ENCODE results near the gene CHST5.
"Not testable (repeated sequence)": the region's sequence is repeated elsewhere in the genome, so short reads cannot be mapped to it uniquely, and the experiment has no call there.

CHST5 gene

GRCh38 chr16:75552951-75553350 is 17.0 kb upstream of the CHST5 start:
- no peak for DNase-seq (ENCODE audit: low read depth in 3 of 3, low spot score in 1 of 3)

DNA sequence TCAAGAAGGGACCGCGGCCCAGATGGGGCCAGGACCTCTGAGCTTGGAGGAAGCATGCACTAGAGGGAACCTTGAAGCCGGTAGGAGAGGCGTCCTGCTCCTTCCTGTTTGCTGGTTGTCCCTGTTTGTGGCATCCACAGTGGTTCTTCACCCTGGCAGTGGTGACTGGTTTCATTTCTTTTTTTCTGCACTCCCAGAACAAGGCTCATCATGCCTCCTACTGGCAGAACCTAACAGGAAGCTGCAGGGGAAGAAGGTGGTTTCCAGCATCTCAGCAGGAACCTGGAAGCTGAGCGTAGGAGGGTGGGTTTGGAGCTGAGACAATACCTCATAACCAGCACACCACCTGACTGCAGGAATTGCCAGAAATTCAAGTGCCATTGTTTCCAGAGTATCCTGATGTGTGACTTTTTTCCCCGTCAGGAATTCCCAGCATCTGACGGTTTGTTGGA is 14.3 kb upstream of the CHST5 start:
- no peak for DNase-seq (ENCODE audit: low read depth in 3 of 3, low spot score in 1 of 3)

DNA sequence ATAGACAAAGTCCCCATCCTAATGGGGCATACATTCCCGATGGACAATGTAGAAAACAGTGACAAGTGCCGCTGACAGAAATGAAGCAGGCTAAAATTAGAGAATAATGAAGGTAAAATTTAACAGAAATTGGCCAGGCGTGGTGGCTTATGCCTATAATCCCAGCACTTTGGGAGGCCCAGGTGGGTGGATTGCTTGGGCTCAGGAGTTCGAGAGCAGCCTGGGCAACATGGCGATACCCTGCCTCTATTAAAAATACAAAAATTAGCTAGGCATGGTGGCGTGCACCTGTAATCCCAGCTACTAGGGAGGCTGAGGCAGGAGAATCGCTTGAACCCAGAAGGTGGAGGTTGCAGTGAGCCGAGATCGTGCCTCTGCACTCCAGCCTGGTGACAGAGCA is 12.5 kb upstream of the CHST5 start:
- not testable (repeated sequence) for DNase-seq (ENCODE audit: low read depth in 3 of 3, low spot score in 1 of 3)

GRCh38 chr16:75546293-75546692 is 10.4 kb upstream of the CHST5 start:
- no peak for DNase-seq (ENCODE audit: low read depth in 3 of 3, low spot score in 1 of 3)

DNA sequence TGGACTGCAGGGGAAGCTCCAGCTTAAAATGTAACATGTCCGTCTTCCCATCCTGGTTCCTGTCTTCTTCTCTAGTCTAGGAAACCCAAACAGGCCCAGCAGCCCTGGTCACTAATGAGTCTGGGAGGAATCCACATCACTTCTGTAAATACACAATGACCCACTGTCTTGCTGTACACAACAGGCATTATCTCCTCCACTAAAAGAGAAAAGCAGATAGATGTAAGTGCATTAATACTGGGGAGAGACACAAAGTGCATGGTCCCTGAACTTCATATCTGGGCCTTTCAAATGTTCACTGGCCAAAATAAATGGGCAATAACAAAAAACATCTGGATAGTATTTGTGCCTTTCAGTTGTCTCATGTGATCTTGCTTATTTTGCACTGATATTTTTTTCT is 10.0 kb upstream of the CHST5 start:
- not testable (repeated sequence) for DNase-seq (ENCODE audit: low read depth in 3 of 3, low spot score in 1 of 3)

GRCh38 chr16:75542462-75542861 is 6.6 kb upstream of the CHST5 start:
- DNase-seq (ENCODE audit: low read depth in 3 of 3, low spot score in 1 of 3) = not testable (repeated sequence)

DNA sequence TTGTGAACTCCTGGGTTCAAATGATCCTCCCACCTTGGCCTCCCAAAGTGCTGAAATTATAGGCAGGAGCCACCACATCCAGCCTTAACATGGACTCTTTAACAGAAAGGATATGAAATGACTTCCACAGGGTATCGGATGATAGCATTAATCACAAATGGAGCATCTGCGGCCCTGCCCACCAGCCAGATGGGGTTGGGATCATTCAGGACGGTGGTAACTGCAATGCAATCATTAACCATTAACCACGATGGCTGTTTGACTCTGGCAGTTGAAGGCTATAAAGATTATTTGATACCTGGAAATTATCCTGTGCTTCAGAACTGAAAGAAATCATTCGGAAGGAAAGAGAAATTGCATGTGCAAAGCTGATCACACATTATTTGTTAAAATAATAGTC is 5.3 kb upstream of the CHST5 start:
- DNase-seq (ENCODE audit: low read depth in 3 of 3, low spot score in 1 of 3) = no peak

- DNase-seq (ENCODE audit: low read depth in 3 of 3, low spot score in 1 of 3) = not testable (repeated sequence)
These were observed 3.1 kb upstream of the CHST5 start for GRCh38 chr16:75538882-75539565.

- DNase-seq (ENCODE audit: low read depth in 3 of 3, low spot score in 1 of 3) = no peak
These were observed 1.9 kb upstream of the CHST5 start for GRCh38 chr16:75537776-75538175.

DNA sequence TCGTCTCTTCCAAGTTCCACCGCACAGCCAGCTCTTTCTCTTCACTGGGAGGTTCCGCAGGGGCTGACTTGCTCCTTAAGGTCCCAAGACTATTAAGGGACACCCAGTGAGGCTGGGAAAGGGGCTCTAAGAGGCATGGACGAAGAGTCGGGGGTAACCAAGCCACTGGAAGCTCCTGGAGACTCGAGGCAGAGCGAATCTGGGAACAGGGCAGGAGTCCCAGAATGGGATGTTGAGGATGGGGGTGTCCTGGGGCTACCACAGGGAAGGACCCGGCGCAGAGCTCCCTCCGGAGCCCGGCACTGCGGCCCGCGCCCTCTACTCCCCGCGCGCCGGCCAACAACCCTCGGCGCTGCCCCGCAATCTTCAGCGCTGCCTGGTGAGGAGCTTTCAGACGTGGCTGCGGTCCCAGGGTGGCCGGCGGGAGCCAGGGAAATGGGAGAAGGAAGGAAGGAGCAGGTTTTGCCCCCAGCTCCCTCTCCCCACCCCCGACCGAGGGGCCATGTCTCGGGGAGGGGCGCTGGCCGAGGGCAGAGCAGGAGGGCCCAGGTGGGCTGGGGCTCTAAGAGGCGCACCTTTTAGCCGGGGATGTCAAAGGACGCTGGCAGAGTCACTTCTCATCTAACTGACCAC is 581 bp downstream of the CHST5 start:
- DNase-seq (ENCODE audit: low read depth in 3 of 3, low spot score in 1 of 3) = no peak

DNA sequence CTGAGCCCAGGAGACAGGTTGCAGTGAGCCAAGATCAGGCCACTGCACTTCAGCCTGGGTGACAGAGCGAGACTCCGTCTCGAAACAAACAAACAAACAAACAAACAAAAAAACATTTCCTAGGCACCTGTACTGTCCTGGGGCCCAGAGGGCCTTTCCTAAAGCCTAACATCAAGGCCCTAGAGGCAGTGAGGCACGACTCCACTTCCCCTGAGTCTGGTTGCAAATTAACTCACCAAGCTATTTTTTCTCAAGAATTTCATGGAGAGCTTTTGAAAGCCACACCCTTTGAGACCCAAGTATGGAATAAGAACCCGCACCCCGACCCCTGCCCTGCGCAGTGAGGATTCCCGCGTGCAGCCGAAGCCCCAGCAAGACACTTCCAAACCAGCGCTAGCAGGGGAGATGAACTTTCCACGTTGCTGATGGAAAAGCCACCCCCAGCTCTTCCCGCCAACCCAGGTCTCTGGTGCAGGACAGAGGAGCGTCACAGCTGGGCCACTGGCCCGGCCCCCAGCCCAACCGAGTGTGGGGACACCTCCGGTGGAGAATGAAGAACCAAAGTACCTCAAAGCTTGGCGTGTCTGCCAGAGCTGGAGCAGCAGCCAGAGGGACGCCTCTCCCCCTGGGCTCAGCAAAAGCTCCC is 1.2 kb downstream of the CHST5 start:
- no peak for DNase-seq (ENCODE audit: low read depth in 3 of 3, low spot score in 1 of 3)

DNA sequence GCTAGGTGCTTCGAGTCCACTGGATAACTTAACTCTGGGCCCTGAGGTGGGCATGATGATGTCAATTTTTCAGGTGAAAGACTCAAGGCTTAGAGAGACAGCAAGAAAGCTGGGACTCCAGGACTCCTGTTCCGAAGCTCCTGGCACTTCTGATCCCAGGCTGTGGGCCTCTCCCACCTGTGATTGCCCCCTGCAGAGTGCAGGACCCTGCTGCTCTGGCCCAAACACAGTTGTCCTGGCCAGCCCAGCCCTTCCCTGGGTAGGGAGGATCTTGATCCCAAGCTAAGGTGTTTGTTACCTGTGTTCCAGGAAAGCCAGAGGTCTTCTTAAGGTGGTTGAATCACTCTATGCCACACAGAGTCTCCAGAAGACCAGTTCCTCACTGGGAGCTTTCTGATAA is 3.1 kb downstream of the CHST5 start:
- no peak for DNase-seq (ENCODE audit: low read depth in 3 of 3, low spot score in 1 of 3)

GRCh38 chr16:75532142-75532765 is 3.7 kb downstream of the CHST5 start:
- no peak for DNase-seq (ENCODE audit: low read depth in 3 of 3, low spot score in 1 of 3)

DNA sequence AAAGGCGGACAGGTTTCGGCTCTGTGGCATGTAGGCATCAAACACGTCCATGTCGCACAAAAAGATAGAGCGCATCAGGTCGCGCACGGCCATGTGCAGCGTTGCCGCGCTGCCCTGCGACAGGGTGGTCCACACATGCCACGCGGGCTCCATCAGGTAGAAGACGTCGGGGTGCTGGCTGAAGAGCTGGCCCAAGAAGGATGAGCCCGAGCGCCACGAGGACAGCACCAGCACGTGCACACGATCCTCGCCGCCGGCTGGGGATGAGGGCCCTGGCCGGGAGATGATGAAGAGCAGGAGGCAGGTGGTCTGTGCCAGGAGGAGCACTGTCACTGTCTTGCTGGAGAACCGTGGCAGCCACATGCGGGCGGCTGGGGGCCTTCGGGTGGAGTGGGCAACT is 5.9 kb downstream of the CHST5 start:
- DNase-seq (ENCODE audit: low read depth in 3 of 3, low spot score in 1 of 3) = no peak

DNA sequence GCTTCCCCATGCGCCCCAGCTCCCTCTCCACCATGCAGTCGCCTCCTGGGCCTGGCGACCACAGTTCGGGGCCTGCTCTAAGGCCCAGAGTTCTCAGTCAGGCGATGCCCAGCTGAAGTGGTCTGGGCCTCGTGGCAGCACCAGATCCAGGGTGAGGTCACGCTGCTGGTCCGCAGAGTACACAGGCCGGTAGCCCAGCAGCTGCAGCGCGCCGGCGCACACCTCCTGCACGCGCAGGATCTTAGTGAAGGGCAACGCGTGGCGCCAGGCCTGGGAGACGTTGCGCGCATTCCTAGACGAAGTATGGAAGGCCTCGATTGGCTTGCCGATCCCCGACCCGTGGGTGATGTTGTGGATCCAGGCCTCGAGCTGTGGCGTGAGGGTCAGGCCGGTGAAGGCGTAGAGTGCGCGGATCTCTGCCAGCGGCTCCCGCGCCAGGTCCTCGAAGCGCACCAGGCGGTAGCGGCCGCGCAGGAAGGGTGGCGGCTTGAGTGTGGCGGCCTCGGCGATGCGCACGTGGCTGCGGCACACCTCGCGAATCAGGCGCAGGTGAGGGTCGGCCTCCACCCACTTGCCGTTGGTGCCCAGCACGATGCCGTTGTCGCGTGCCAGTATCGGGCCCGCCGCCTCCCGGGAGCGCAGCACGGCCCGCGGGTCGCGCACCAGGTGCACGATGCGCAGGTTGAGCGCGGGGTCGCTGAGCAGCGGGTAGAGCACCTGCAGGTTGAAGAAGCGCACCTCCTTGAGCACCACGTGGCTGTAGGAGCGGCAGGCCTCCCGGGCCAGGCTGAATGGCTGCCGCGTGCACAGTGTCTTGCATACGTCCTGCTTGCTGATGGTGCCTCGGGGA is 6.6 kb downstream of the CHST5 start:
- no peak for DNase-seq (ENCODE audit: low read depth in 3 of 3, low spot score in 1 of 3)

DNA sequence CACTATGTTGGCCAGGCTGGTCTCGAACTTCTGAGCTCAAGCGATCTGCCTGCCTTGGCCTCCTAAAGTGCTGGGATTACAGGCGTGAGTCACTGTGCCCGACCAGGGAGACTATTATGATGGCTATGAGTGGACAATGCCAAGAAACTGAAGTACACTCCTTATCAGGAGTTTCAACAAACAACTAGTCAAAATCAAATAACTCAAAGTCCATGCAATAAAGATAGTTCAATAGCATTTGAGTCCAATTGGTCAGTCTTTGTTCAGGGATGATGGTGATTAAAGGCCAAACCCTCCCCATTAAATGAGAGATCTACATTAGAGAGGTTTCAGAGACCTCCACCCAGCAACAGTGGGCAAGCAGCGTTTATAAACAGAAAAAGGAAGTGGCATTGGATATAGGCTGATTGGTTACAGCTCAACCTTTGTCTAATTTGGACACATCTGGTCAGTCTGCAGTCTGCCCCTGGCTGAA is 8.0 kb downstream of the CHST5 start:
- no peak for DNase-seq (ENCODE audit: low read depth in 3 of 3, low spot score in 1 of 3)

GRCh38 chr16:75526032-75526790 is 9.7 kb downstream of the CHST5 start:
- no peak for DNase-seq (ENCODE audit: low read depth in 3 of 3, low spot score in 1 of 3)

- DNase-seq (ENCODE audit: low read depth in 3 of 3, low spot score in 1 of 3) = no peak
These were observed 16.7 kb downstream of the CHST5 start for GRCh38 chr16:75519175-75519574.

DNA sequence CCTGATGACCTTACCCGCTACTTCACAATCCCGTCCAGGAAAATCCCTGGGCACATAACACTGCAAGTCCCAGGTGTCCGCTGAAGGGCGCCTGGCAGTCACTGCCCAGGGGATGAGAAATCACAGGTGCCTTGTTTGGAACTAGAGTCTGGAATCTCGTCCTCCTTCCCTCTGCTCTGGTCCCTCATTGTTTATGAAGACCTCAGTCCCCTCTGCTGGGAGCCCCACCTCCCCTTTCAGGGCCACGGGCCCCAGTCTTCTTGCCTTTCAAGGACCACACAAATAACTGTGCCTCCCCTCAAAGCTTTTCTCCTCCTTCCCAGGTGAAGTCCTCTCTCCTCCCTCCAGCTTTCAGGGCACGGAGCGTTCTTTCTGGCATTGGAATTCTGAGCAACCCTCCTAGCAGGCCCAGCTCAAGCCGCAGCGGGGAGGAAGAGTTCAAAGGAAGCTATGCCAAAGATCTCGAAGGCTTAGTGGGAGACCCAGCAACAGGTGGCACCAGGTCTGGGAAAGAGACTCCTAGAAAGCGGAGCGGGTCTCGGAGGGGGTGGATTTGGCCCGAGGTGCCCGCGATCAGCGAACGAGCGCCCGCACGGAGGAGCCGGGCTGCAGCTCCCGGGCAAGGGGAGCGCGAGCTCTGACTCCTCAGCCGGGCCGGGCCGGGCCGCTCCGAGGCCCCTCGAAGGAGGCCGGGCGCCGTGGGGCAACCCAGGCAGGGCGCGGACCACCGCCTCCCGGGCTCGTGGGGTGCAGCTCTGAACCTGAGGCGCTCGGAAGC is 19.5 kb downstream of the CHST5 start:
- peak in 1 of 3 donors; percentile 17 for DNase-seq (ENCODE audit: low read depth in 3 of 3, low spot score in 1 of 3)
